GM18951 (cell line): ENCODE data around the gene COL9A2.

Experiments used
- POLR2A ChIP-seq: IDR thresholded peaks from 4 replicates; pipeline ENCODE4 v1.6.1; 2011; ENCODE audit warnings: mild to moderate bottlenecking; ENCODE audit not compliant: insufficient read length, insufficient read depth; ENCODE audit errors: extremely low read depth
- in situ Hi-C: fragments of 300-500 bp; cut with MboI; formaldehyde crosslinking; loops from one replicate; pipeline ENCODE4 v1.12.0; 2022; ENCODE audit warnings: low sequenced_read_pairs, mixed read lengths, inconsistent platforms; ENCODE audit not compliant: unreplicated experiment

Gene COL9A2

GRCh38 chr1:40313958-40314720, 2.9 kb downstream of the COL9A2 start:
- TF ChIP-seq POLR2A: no peak
- in situ Hi-C loops: no loop called here

GRCh38 chr1:40313329-40313957, 3.6 kb downstream of the COL9A2 start:
- in situ Hi-C loops: no loop called here
- TF ChIP-seq POLR2A: no peak

- in situ Hi-C loops: no loop called here
Measured at GRCh38 chr1:40312238-40313205, 4.6 kb downstream of the COL9A2 start.

GRCh38 chr1:40311692-40312091, 5.4 kb downstream of the COL9A2 start:
- no peak for TF ChIP-seq POLR2A
- in situ Hi-C loops: no loop called here

More at GRCh38 chr1:40312238-40313205, 4.6 kb downstream of the COL9A2 start:
- TF ChIP-seq POLR2A: peak; percentile 50

- in situ Hi-C loops: no loop called here
- no peak for TF ChIP-seq POLR2A
Measured at GRCh38 chr1:40310983-40311642, 6.0 kb downstream of the COL9A2 start.

GRCh38 chr1:40310129-40310461, 7.0 kb downstream of the COL9A2 start:
- no peak for TF ChIP-seq POLR2A
- in situ Hi-C loops: no loop called here

- no peak for TF ChIP-seq POLR2A
- in situ Hi-C loops: no loop called here
Measured at GRCh38 chr1:40309374-40310128, 7.5 kb downstream of the COL9A2 start.

- no peak for TF ChIP-seq POLR2A
Measured at GRCh38 chr1:40308036-40308727, 8.9 kb downstream of the COL9A2 start.

GRCh38 chr1:40307186-40307585, 9.9 kb downstream of the COL9A2 start:
- in situ Hi-C loops: no loop called here
- no peak for TF ChIP-seq POLR2A

More at GRCh38 chr1:40308036-40308727, 8.9 kb downstream of the COL9A2 start:
- in situ Hi-C loops: no loop called here

GRCh38 chr1:40306296-40306695, 10.8 kb downstream of the COL9A2 start:
- TF ChIP-seq POLR2A: no peak
- in situ Hi-C loops: no loop called here

GRCh38 chr1:40305871-40306270, 11.2 kb downstream of the COL9A2 start:
- in situ Hi-C loops: no loop called here
- no peak for TF ChIP-seq POLR2A

- TF ChIP-seq POLR2A: no peak
Measured at GRCh38 chr1:40305451-40305850, 11.6 kb downstream of the COL9A2 start.

More at GRCh38 chr1:40305451-40305850, 11.6 kb downstream of the COL9A2 start:
- in situ Hi-C loops: no loop called here
